ENCODE data around the gene MN1. TPM values are rescaled to one million over a fixed set of nuclear protein-coding genes. Genes with fewer than 3 reads are reported as not detected.

The MN1 gene
- total RNA-seq, 1 donor from 2014 or later = 2.6 TPM

DNA sequence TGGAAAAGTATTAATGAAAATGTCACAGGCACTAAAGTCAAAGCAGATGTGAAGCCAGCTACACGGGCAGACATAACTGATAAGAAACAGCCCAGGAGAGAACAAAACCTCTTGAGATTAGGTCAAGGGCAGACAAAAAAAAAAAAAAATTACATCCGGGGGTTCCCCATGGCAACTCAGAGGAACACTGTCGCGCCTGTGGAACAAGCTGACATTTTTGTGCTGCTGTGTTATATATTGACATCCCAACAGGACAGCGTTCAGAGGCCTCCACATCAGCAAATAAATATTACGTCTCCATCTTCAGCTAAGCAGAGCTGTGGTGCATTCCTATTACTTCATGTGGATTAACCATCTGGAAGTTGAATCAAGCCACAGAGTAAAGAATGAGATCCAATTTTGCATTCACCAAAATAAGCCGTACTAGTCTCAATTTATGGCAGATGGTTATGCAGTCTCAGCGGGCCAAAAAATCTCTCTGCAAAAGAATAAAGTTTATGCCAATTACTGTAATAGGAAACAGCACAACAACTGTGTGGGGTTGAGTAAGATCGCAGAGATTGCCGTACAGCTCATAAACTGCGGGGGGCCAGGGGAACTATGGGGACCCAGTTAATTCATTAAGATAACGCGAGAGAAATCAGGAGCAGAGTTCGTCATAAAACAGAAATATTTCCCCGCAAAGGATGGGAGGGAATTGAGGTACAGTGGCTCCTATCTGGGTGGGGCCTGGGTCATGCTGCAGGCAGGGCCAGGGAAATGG is 41.3 kb upstream of the MN1 start:
- H3K27me3 ChIP-seq (ENCODE audit: control insufficient read depth in 3 of 3, insufficient read depth in 3 of 3, low read length in 3 of 3) = no peaks in the 10 kb centered on the region
- H3K4me1 ChIP-seq (ENCODE audit: control insufficient read depth in 3 of 3, insufficient read depth in 3 of 3, low read length in 3 of 3) = peaks cover 0 to 7% (median 0%) of the 10 kb centered on the region in 3 donors
- peak overlapping the region; percentile 30 for H3K27ac ChIP-seq (ENCODE audit: low read depth, low read length)
- no peak overlapping the region for H3K9ac ChIP-seq (ENCODE audit: low read depth in 1 of 3, low read length in 3 of 3)
- H3K36me3 ChIP-seq (ENCODE audit: control insufficient read depth in 3 of 3, insufficient read depth in 3 of 3, low read length in 3 of 3) = peaks cover 4 to 9% (median 8%) of the 10 kb centered on the region in 3 donors
- H3K4me3 ChIP-seq (ENCODE audit: low read length in 3 of 3) = no peak overlapping the region
- H3K9me3 ChIP-seq (ENCODE audit: control insufficient read depth in 3 of 3, low read length in 3 of 3) = no peaks in the 10 kb centered on the region

DNA sequence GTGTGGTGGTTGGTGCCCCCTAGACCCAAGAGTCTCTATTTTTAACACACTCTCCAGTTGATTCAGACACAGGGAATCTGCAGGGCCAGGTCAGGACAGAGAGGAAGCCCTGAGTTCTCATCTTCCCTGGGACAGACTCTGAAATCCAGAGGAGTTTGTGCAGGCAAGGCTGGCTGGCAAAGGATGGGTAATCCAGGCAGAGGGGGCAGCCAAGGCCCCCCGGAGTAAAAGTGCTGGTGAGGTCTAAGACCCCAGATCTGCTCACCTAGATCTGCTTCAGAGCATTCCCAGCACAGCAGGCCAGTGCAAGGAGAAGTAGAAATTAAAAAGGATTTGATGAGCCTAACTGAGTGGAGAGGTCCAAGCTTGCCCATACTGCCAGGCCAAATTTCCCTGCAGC is 40.6 kb upstream of the MN1 start:
- Histone ChIP-seq H3K27ac (ENCODE audit: low read depth, low read length) (no peak overlapping the region), H3K9ac (ENCODE audit: low read depth in 1 of 3, low read length in 3 of 3) (no peak overlapping the region), H3K27me3 (ENCODE audit: control insufficient read depth in 3 of 3, insufficient read depth in 3 of 3, low read length in 3 of 3) (no peaks in the 10 kb centered on the region), H3K36me3 (ENCODE audit: control insufficient read depth in 3 of 3, insufficient read depth in 3 of 3, low read length in 3 of 3) (peaks cover 4 to 9% (median 8%) of the 10 kb centered on the region in 3 donors), H3K4me3 (ENCODE audit: low read length in 3 of 3) (no peak overlapping the region), H3K9me3 (ENCODE audit: control insufficient read depth in 3 of 3, low read length in 3 of 3) (peaks cover 0 to 2% (median 0%) of the 10 kb centered on the region in 3 donors), H3K4me1 (ENCODE audit: control insufficient read depth in 3 of 3, insufficient read depth in 3 of 3, low read length in 3 of 3) (peaks cover 0 to 7% (median 0%) of the 10 kb centered on the region in 3 donors)

DNA sequence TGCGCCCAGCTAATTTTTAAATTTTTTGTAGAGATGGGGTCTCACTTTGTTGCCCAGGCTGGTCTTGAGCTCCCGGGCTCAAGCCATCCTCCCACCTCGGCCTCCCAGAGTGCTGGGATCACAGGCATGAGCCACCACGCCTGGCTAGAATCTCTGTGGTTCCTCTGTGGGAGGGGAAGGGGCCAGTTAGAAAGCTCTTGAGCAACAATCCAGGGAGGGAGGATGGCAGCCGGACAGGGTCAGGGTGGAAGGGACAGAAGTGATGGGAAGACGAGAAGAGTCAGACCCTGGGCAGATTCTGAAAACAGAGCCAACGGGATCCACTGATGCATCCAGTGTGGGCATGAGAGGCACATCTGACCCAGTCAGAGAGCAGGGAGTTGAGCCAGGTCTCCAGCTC is 38.9 kb upstream of the MN1 start:
- H3K9me3 ChIP-seq (ENCODE audit: control insufficient read depth in 3 of 3, low read length in 3 of 3) = peaks cover 0 to 2% (median 0%) of the 10 kb centered on the region in 3 donors
- no peak overlapping the region for H3K9ac ChIP-seq (ENCODE audit: low read depth in 1 of 3, low read length in 3 of 3)
- H3K4me1 ChIP-seq (ENCODE audit: control insufficient read depth in 3 of 3, insufficient read depth in 3 of 3, low read length in 3 of 3) = peaks cover 0 to 7% (median 0%) of the 10 kb centered on the region in 3 donors
- peaks cover 0 to 3% (median 3%) of the 10 kb centered on the region in 3 donors for H3K36me3 ChIP-seq (ENCODE audit: control insufficient read depth in 3 of 3, insufficient read depth in 3 of 3, low read length in 3 of 3)
- H3K4me3 ChIP-seq (ENCODE audit: low read length in 3 of 3) = no peak overlapping the region
- no peaks in the 10 kb centered on the region for H3K27me3 ChIP-seq (ENCODE audit: control insufficient read depth in 3 of 3, insufficient read depth in 3 of 3, low read length in 3 of 3)
- no peak overlapping the region for H3K27ac ChIP-seq (ENCODE audit: low read depth, low read length)

DNA sequence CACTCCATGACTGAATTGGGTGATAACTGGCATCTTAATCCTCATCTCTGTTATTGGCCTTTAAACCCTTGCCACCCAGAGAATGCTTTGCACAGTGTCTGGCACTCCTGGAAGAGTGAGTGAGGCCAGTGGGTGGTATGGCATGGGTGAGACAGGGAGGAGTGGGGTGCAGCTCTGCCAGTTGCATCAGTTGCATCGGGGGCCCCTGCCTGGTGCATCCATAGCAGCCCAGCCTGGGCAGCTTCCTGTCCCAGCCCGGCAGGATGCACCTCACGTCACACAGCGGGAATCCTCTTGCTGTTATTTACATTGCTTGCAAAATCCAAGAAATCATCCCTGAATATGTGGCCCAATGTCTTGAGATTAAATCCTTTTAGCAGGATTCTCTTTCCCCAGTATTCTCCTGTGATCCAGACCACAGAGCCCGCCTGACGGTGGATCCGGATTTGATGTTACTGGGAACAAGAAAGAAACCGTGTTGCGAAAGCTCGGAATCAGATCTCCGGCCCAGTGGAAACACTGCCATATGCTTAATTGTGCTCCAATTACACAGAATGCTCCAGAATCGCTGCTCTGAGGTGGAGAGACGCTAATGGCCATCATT is 37.6 kb upstream of the MN1 start:
- Histone ChIP-seq H3K27me3 (ENCODE audit: control insufficient read depth in 3 of 3, insufficient read depth in 3 of 3, low read length in 3 of 3) (no peaks in the 10 kb centered on the region), H3K36me3 (ENCODE audit: control insufficient read depth in 3 of 3, insufficient read depth in 3 of 3, low read length in 3 of 3) (peaks cover 0 to 3% (median 0%) of the 10 kb centered on the region in 3 donors), H3K9me3 (ENCODE audit: control insufficient read depth in 3 of 3, low read length in 3 of 3) (peaks cover 0 to 2% (median 0%) of the 10 kb centered on the region in 3 donors)

DNA sequence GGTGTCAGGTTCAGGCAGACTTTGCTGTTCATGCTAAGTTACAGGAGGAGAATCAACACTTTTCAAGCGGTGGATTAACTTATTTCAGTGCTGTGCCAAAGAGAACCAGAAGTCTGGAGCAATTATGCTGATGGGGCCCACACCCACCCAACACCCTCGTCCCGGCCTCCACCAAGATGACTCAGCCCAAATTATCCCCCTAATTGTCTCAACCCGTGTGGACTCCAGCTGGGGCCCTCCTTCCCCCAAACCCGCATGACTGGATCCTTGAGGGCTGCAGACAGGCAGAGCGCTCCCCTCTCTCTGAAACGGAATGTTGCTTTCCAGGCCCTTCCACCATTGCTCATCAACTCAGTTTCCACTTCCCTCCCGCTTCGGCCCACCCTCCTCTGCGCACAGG is 34.6 kb upstream of the MN1 start:
- H3K27ac ChIP-seq (ENCODE audit: low read depth, low read length) = no peak overlapping the region
- peaks cover 0 to 2% (median 0%) of the 10 kb centered on the region in 3 donors for H3K9me3 ChIP-seq (ENCODE audit: control insufficient read depth in 3 of 3, low read length in 3 of 3)
- no peaks in the 10 kb centered on the region for H3K27me3 ChIP-seq (ENCODE audit: control insufficient read depth in 3 of 3, insufficient read depth in 3 of 3, low read length in 3 of 3)
- H3K9ac ChIP-seq (ENCODE audit: low read depth in 1 of 3, low read length in 3 of 3) = no peak overlapping the region
- H3K4me3 ChIP-seq (ENCODE audit: low read length in 3 of 3) = no peak overlapping the region
- no peaks in the 10 kb centered on the region for H3K4me1 ChIP-seq (ENCODE audit: control insufficient read depth in 3 of 3, insufficient read depth in 3 of 3, low read length in 3 of 3)
- peaks cover 0 to 2% (median 0%) of the 10 kb centered on the region in 3 donors for H3K36me3 ChIP-seq (ENCODE audit: control insufficient read depth in 3 of 3, insufficient read depth in 3 of 3, low read length in 3 of 3)

More for the DNA sequence above, 37.6 kb upstream of the MN1 start:
- Histone ChIP-seq H3K4me3 (ENCODE audit: low read length in 3 of 3) (no peak overlapping the region), H3K9ac (ENCODE audit: low read depth in 1 of 3, low read length in 3 of 3) (peak overlapping the region in 1 of 3 donors; percentile 38), H3K27ac (ENCODE audit: low read depth, low read length) (no peak overlapping the region), H3K4me1 (ENCODE audit: control insufficient read depth in 3 of 3, insufficient read depth in 3 of 3, low read length in 3 of 3) (peaks cover 0 to 7% (median 0%) of the 10 kb centered on the region in 3 donors)

DNA sequence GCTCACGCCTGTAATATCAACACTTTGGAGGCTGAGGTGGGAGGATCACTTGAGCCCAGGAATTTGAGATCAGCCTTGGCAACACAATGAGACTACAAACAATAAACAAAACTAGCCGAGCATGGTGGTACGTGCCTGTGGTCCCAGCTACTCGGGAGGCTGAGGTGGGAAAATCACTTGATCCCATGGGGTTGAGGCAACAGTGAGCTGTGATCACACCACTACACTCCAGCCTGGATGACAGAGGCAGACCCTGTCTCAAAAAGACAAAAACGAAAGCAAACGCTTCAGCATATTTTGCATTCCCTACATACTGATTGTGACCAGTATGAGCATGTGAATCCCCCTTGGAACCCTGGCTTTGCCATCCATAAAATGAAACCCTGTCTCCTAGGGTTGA is 33.9 kb upstream of the MN1 start:
- Histone ChIP-seq H3K9me3 (ENCODE audit: control insufficient read depth in 3 of 3, low read length in 3 of 3) (peaks cover 0 to 2% (median 0%) of the 10 kb centered on the region in 3 donors), H3K27me3 (ENCODE audit: control insufficient read depth in 3 of 3, insufficient read depth in 3 of 3, low read length in 3 of 3) (no peaks in the 10 kb centered on the region), H3K36me3 (ENCODE audit: control insufficient read depth in 3 of 3, insufficient read depth in 3 of 3, low read length in 3 of 3) (no peaks in the 10 kb centered on the region), H3K4me3 (ENCODE audit: low read length in 3 of 3) (no peak overlapping the region), H3K9ac (ENCODE audit: low read depth in 1 of 3, low read length in 3 of 3) (no peak overlapping the region), H3K27ac (ENCODE audit: low read depth, low read length) (no peak overlapping the region), H3K4me1 (ENCODE audit: control insufficient read depth in 3 of 3, insufficient read depth in 3 of 3, low read length in 3 of 3) (no peaks in the 10 kb centered on the region)

DNA sequence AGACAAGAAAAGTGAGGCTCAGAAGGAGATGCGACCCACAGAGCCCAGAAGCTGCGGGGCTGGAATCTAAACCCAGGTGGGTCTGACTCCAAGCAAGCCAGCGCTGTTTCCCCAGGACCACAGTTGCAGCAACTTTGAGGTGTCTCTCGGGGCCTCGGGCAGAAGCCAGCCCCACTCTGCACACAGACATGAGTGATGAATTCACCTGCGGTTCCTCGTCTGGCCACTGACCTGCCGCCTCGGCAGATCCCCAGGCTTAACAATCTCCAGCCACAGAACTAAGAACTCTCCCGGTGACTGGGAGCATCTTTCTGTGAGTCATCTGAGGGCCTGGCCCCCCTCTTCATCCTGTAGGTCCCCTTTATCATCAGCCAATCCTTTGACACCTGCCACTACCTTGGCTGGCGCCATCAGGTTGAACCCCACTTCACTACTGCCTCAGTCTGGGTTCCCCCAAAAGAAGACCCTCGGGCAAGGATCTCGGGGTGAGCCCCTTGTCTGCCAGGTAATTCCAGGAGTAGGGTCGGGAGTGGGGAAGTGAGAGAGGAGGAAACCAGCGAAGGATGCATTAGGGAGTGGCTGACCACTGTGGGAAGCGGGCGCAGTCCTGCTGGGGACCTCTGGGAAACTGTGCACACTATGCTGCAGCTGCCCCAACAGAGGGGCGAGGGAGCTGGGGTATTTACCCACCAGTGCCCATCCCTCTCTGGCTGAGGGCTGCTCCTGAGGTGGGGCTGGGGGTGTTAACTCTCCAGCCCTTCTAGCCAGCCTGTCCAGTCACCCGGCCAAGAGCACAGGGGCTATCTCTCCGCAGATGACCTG is 33.0 kb upstream of the MN1 start:
- no peaks in the 10 kb centered on the region for H3K27me3 ChIP-seq (ENCODE audit: control insufficient read depth in 3 of 3, insufficient read depth in 3 of 3, low read length in 3 of 3)
- H3K27ac ChIP-seq (ENCODE audit: low read depth, low read length) = no peak overlapping the region
- peaks cover 0 to 2% (median 0%) of the 10 kb centered on the region in 3 donors for H3K9me3 ChIP-seq (ENCODE audit: control insufficient read depth in 3 of 3, low read length in 3 of 3)
- H3K4me1 ChIP-seq (ENCODE audit: control insufficient read depth in 3 of 3, insufficient read depth in 3 of 3, low read length in 3 of 3) = no peaks in the 10 kb centered on the region
- no peaks in the 10 kb centered on the region for H3K36me3 ChIP-seq (ENCODE audit: control insufficient read depth in 3 of 3, insufficient read depth in 3 of 3, low read length in 3 of 3)
- no peak overlapping the region for H3K9ac ChIP-seq (ENCODE audit: low read depth in 1 of 3, low read length in 3 of 3)
- H3K4me3 ChIP-seq (ENCODE audit: low read length in 3 of 3) = no peak overlapping the region

DNA sequence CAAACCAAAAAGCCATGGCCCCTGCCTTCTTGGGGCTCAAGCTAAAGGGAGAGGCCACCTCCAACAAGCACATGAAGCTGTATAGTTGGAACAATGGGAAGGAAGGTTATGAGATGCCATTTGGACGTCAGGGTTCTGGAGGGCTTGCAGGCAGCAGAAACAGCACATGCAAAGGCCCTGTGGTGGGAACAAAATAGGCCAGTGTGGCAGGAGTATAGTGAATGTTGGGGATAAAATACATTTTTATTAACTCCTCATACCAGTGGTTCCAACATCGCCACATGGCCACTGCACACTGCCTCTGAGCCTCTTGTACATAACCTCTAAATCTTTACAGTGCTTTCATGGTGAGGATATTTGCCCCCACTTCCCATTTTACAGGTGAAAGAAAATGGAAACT is 32.2 kb upstream of the MN1 start:
- H3K27ac ChIP-seq (ENCODE audit: low read depth, low read length) = no peak overlapping the region
- H3K9ac ChIP-seq (ENCODE audit: low read depth in 1 of 3, low read length in 3 of 3) = no peak overlapping the region
- H3K9me3 ChIP-seq (ENCODE audit: control insufficient read depth in 3 of 3, low read length in 3 of 3) = peaks cover 0 to 2% (median 0%) of the 10 kb centered on the region in 3 donors
- no peaks in the 10 kb centered on the region for H3K36me3 ChIP-seq (ENCODE audit: control insufficient read depth in 3 of 3, insufficient read depth in 3 of 3, low read length in 3 of 3)
- no peak overlapping the region for H3K4me3 ChIP-seq (ENCODE audit: low read length in 3 of 3)
- no peaks in the 10 kb centered on the region for H3K27me3 ChIP-seq (ENCODE audit: control insufficient read depth in 3 of 3, insufficient read depth in 3 of 3, low read length in 3 of 3)
- H3K4me1 ChIP-seq (ENCODE audit: control insufficient read depth in 3 of 3, insufficient read depth in 3 of 3, low read length in 3 of 3) = no peaks in the 10 kb centered on the region

DNA sequence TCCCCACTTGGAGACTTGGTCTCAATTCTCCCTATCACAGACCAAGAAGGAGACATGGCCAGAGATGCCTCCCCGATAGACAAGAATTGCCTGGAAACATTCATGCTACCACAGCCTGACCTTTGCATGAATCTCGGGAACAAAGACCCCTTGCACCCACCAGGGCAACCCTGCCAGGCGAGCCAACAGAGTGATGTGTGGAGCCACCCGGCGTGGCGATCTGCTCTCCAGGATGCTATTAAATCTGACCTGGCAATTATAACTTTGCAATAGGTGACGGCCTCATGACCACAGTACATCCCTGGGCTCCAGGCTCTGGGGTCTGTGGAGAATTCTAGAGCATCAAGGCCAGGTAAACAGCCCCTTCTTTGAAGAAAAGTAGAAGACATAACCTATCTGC is 31.1 kb upstream of the MN1 start:
- Histone ChIP-seq H3K27me3 (ENCODE audit: control insufficient read depth in 3 of 3, insufficient read depth in 3 of 3, low read length in 3 of 3) (no peaks in the 10 kb centered on the region), H3K27ac (ENCODE audit: low read depth, low read length) (no peak overlapping the region), H3K36me3 (ENCODE audit: control insufficient read depth in 3 of 3, insufficient read depth in 3 of 3, low read length in 3 of 3) (no peaks in the 10 kb centered on the region), H3K4me1 (ENCODE audit: control insufficient read depth in 3 of 3, insufficient read depth in 3 of 3, low read length in 3 of 3) (no peaks in the 10 kb centered on the region), H3K9ac (ENCODE audit: low read depth in 1 of 3, low read length in 3 of 3) (no peak overlapping the region), H3K4me3 (ENCODE audit: low read length in 3 of 3) (no peak overlapping the region), H3K9me3 (ENCODE audit: control insufficient read depth in 3 of 3, low read length in 3 of 3) (peaks cover 0 to under 1% (median 0%) of the 10 kb centered on the region in 3 donors)
